Activated CD8-positive, alpha-beta T cell treated with anti-CD3 and anti-CD28 coated beads for 36 hours (primary cell): ENCODE measurements around the gene MLLT10. TPM values are rescaled to one million over a fixed set of nuclear protein-coding genes. Genes with fewer than 3 reads are reported as not detected.
A peak's percentile ranks its signal among the peaks of the same experiment; 100 is the strongest.

ENCODE experiments used
- ATAC-seq: fragments of 200-7000 bp; cut with Tn5 transposase; one replicate; pipeline ENCODE4 v1.10.0; 2021; ENCODE audit warnings: mild to moderate bottlenecking, moderate library complexity
- CTCF ChIA-PET: fragments of 350-600 bp; sonication (Branson Sonifier 250); formaldehyde crosslinking; loops from one replicate; lab custom pipeline; 2021; ENCODE audit warnings: antibody characterized with exemption; lab: Charles Lee
- POLR2A ChIA-PET: fragments of 350-600 bp; sonication (Branson Sonifier 250); formaldehyde crosslinking; loops from one replicate; lab custom pipeline; 2021; ENCODE audit warnings: antibody characterized with exemption; lab: Charles Lee
- DNase-seq: peaks from one replicate; pipeline ENCODE4 v3.0.0-alpha.2; 2020
- H3K27ac Mint-ChIP-seq: one replicate; pipeline ENCODE4 v1.8.0; 2021; ENCODE audit warnings: mild to moderate bottlenecking, mixed read lengths
- H3K27me3 Mint-ChIP-seq: one replicate; pipeline ENCODE4 v1.8.0; 2021; ENCODE audit warnings: mixed read lengths
- H3K36me3 Mint-ChIP-seq: one replicate; pipeline ENCODE4 v1.8.0; 2021; ENCODE audit warnings: low read depth, mixed read lengths
- H3K4me1 Mint-ChIP-seq: one replicate; pipeline ENCODE4 v1.8.0; 2021; ENCODE audit warnings: low read depth, mixed read lengths
- H3K4me3 Mint-ChIP-seq: one replicate; pipeline ENCODE4 v1.8.0; 2021; ENCODE audit warnings: mild to moderate bottlenecking, moderate library complexity, mixed read lengths
- H3K9me3 Mint-ChIP-seq: one replicate; pipeline ENCODE4 v1.8.0; 2021; ENCODE audit warnings: mixed read lengths
- intact Hi-C: fragments of 100-400 bp; cut with micrococcal nuclease; formaldehyde crosslinking; loops from one replicate; pipeline ENCODE4 v1.10.0; 2022
- total RNA-seq, 2 experiments: library from RNA; stranded (reverse); gene quantifications; one replicate each; pipeline ENCODE4 v1.2.3, GENCODE V29; 2021
- TF ChIP-seq, protein P1 (sequence below): fragments of 200-600 bp; IDR thresholded peaks from one replicate; pipeline ENCODE4 v1.8.0; 2022; ENCODE audit warnings: antibody characterized with exemption, mild to moderate bottlenecking

Gene MLLT10
- total RNA-seq, 2 experiments from 2014 or later, result 33.9 to 36.4 TPM

DNA sequence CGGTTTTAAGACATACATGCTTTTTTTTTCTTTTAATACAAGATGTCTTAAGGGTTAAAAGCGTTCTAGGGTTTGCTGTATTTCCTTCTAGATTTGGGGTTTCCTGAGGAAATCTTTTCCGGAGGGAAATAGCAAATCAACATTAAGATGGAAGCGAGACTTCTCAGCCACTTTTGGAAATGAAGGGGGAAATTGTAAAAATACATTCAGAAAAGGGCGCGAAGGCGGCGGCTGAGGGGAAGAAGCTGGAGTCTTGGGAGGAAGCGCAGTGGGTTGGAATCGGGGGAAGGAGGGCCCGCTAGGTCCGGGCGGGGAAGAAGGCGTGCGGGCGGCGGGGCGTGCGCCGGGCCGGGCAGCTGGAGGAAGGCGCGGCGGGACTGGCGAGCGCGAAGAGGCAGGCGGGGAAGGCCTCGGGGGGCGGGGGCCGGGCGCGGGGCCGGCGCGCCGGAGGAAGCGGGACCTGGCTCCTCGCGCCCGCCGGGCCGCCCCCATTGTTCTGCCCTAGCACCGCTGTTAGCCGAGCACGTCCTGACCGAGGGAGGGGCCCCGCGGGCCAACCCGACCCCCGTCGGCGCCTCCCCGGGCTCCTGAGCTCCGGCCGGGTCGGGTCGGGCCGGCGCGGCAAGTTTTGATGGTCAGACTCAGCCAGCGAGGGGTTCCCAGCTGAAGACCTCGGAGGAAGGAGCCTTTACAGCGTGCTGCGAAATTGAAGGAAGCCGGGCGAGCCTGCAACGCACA is 7.0 kb upstream of the MLLT10 start:
- TF ChIP-seq, protein P1, sequence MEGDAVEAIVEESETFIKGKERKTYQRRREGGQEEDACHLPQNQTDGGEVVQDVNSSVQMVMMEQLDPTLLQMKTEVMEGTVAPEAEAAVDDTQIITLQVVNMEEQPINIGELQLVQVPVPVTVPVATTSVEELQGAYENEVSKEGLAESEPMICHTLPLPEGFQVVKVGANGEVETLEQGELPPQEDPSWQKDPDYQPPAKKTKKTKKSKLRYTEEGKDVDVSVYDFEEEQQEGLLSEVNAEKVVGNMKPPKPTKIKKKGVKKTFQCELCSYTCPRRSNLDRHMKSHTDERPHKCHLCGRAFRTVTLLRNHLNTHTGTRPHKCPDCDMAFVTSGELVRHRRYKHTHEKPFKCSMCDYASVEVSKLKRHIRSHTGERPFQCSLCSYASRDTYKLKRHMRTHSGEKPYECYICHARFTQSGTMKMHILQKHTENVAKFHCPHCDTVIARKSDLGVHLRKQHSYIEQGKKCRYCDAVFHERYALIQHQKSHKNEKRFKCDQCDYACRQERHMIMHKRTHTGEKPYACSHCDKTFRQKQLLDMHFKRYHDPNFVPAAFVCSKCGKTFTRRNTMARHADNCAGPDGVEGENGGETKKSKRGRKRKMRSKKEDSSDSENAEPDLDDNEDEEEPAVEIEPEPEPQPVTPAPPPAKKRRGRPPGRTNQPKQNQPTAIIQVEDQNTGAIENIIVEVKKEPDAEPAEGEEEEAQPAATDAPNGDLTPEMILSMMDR, result no peak
- peak; percentile 54 for DNase-seq
- Mint-ChIP-seq H3K9me3 (no peaks in the 10 kb centered on the region), H3K36me3 (no peaks in the 10 kb centered on the region), H3K4me1 (peaks cover 28% of the 10 kb centered on the region), H3K27me3 (peaks cover 30% of the 10 kb centered on the region), H3K4me3 (peak overlapping the region; percentile 80), H3K27ac (peak overlapping the region; percentile 94)
- peak; percentile 45 for ATAC-seq
- ChIA-PET CTCF (interaction anchor here (1.3 to 4.0 kb wide), 2 partner anchors 9 to 31 kb away, joined by 6 to 20 read pairs; no protein-coding TSS in a partner anchor), POLR2A (interaction anchor here (0.6 to 1.5 kb wide), 3 partner anchors 9 to 202 kb away, joined by 3 to 4 read pairs (median 4); no protein-coding TSS in a partner anchor)
- intact Hi-C loops, result no loop called here

DNA sequence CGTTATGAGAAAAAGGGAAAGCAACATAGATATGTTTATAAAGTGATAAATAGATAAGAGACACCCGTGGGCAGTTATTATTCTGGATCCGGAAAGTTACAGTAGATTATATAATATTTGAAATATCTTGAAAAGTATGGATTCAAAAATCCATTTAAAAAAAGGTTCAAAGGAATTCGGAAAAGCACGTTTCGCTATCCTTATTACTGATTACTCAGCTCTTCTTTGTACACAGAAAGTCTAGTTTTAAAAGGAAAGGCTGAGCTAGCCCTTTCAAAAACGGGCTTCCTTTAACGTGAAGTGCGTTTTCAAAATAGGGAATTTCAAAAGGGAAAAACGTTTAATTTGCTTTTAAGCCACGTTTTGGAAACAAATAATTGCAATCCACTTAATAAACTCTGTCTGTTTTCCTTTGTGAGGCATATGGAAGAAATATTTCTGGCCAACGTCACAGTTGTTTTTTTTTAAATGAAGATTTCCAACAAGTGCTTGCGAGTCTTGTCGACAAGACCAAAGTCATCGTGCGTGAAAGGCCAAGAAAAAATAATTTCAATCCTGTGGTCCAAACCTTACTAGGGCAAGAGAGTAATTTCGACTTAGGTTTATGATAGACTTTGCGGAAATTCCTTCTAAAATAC is 6.3 kb upstream of the MLLT10 start:
- Mint-ChIP-seq H3K4me3 (peak overlapping the region; percentile 68), H3K9me3 (no peaks in the 10 kb centered on the region), H3K27me3 (peaks cover 27% of the 10 kb centered on the region), H3K4me1 (peaks cover 30% of the 10 kb centered on the region), H3K27ac (peak overlapping the region; percentile 72), H3K36me3 (no peaks in the 10 kb centered on the region)
- DNase-seq (no peak), ATAC-seq (no peak)
- TF ChIP-seq, protein P1, result no peak
- ChIA-PET POLR2A (interaction anchor here (0.6 kb wide), 1 partner anchor 202 kb away, joined by 3 read pairs; no protein-coding TSS in a partner anchor), CTCF (interaction anchor here (1.3 to 4.0 kb wide), 2 partner anchors 9 to 31 kb away, joined by 6 to 20 read pairs; no protein-coding TSS in a partner anchor)
- intact Hi-C loops, result no loop called here

DNA sequence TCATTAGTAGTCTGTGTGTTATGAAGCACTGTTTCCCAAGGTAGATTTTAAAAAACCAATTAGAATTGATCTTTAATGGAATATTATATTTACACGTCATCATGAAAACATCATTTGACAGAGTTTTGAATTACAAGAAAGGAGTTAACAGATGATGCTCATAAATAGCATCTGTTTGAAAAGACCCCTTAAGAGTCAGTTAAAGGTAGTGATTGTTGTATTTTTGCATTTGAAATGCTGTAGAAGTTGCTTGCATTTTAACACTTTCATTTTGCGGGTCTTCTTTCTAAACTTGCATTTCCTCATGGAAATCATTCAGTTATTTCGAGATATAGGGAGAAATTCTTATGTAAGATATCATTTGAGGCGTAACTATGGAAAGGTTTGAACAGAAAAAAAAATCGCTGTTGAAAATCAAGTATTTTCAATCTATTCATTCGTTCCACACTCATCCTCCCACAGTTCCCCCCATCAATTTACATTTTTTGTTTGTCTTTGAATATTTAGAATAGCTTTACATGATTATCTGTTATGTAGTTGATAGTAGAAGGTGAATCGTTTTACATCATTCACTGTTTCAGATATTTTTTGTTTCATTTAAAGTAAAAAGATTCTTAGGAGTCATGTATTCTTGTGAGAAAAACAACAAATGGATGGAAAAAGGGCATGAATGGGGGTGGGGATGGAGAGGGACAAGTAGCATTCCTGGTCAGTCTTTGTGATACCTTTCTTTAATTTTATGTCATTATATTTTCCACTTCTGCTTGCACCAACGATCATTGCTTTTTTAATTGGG is 5.6 kb upstream of the MLLT10 start:
- Mint-ChIP-seq H3K36me3 (no peaks in the 10 kb centered on the region), H3K9me3 (no peaks in the 10 kb centered on the region), H3K4me1 (peaks cover 37% of the 10 kb centered on the region), H3K27me3 (peaks cover 20% of the 10 kb centered on the region), H3K27ac (no peak overlapping the region), H3K4me3 (peak overlapping the region; percentile 22)
- POLR2A ChIA-PET, result no interaction called here
- TF ChIP-seq, protein P1, result no peak
- intact Hi-C loops, result no loop called here
- no peak for ATAC-seq
- DNase-seq, result no peak
- CTCF ChIA-PET, result interaction anchor here (4.0 kb wide), 1 partner anchor 32 kb away, joined by 20 read pairs; no protein-coding TSS in a partner anchor

DNA sequence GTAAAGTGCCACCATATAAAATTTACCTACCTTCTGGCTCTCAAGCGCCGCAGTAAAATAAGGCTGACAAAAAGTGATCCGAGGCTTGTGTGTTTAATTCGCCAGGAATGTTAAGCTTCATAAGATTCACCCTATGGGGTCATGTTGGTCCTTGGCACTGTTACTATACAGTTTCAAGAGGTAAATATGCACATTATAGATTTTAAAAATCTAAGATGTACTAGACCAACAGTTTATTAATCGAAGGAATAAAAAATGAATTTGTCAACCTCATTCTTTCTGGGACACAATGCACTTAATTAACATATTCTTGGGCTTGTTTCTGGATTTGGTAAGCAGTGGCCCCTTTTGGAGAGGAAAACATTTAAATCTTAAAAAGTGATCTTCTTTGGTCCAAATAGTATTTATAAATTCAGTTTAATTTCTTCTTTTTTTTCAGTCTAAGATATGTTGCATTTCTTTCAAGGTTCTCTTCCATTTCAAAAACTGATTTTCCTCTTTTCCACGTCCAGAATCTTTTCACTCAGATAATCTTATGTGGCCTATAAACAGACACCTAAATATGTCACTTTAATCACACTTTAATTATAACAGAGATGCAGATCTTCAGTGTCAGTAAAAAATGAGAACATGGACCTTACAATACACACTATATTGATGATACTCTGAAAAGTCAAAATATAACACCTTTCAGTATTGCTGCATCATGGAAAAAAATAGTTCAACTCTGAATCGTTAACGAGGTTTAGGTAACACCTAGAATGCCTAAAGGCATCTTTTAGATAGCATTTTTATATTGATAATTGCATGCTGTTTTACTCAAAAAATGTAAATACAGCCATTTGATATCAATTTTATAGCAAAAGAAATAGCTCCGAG is 4.8 kb upstream of the MLLT10 start:
- ATAC-seq, result no peak
- Mint-ChIP-seq H3K4me1 (peaks cover 39% of the 10 kb centered on the region), H3K4me3 (no peak overlapping the region), H3K27me3 (peaks cover 16% of the 10 kb centered on the region), H3K9me3 (no peaks in the 10 kb centered on the region), H3K27ac (no peak overlapping the region), H3K36me3 (no peaks in the 10 kb centered on the region)
- POLR2A ChIA-PET, result no interaction called here
- intact Hi-C loops, result no loop called here
- TF ChIP-seq, protein P1, result no peak
- DNase-seq, result no peak
- CTCF ChIA-PET, result interaction anchor here (2.5 to 4.0 kb wide), 2 partner anchors 33 kb away, joined by 10 to 20 read pairs; no protein-coding TSS in a partner anchor
